Parathyroid adenoma (tissue), 2 donors: ENCODE measurements around the gene HRH2.

Source experiments
- H2AFZ ChIP-seq: fragments of 300-600 bp; sonication (generic); one replicate; pipeline ENCODE4 v1.7.0; 2017; ENCODE audit warnings: antibody characterized with exemption, mild to moderate bottlenecking
- H3K27ac ChIP-seq: fragments of 300-600 bp; sonication (generic); one replicate; pipeline ENCODE4 v1.7.0; 2017
- H3K27me3 ChIP-seq: fragments of 300-600 bp; sonication (generic); one replicate; pipeline ENCODE4 v1.7.0; 2017; ENCODE audit warnings: low read length; ENCODE audit not compliant: control insufficient read depth, insufficient read depth
- H3K36me3 ChIP-seq: fragments of 300-600 bp; sonication (generic); one replicate; pipeline ENCODE4 v1.7.0; 2017; ENCODE audit warnings: low read length; ENCODE audit not compliant: control insufficient read depth, insufficient read depth
- H3K4me1 ChIP-seq: fragments of 300-600 bp; sonication (generic); one replicate; pipeline ENCODE4 v1.7.0; 2017; ENCODE audit warnings: control low read depth
- H3K4me2 ChIP-seq: fragments of 300-600 bp; sonication (generic); one replicate; pipeline ENCODE4 v1.7.0; 2017; ENCODE audit warnings: low read length
- H3K4me3 ChIP-seq: fragments of 300-600 bp; sonication (generic); one replicate; pipeline ENCODE4 v1.7.0; 2017; ENCODE audit warnings: low read depth, low read length
- H3K79me2 ChIP-seq: fragments of 300-600 bp; sonication (generic); one replicate; pipeline ENCODE4 v1.7.0; 2017; ENCODE audit warnings: control low read depth
- H3K9ac ChIP-seq: fragments of 300-600 bp; sonication (generic); one replicate; pipeline ENCODE4 v1.7.0; 2017; ENCODE audit warnings: mild to moderate bottlenecking
- H3K9me3 ChIP-seq: fragments of 300-600 bp; sonication (generic); one replicate; pipeline ENCODE4 v1.7.0; 2017; ENCODE audit warnings: low read length; ENCODE audit not compliant: control insufficient read depth
- CTCF ChIP-seq: fragments of 300-600 bp; sonication (generic); IDR thresholded peaks from one replicate; pipeline ENCODE4 v1.7.0; 2017; ENCODE audit warnings: antibody characterized with exemption, mild to moderate bottlenecking
- donor health status: primary hyperparathyroidism.

Gene HRH2

GRCh38 chr5:175664723-175665122 is 6.9 kb downstream of the HRH2 start:
- no peaks in the 10 kb centered on the region for H3K4me1 ChIP-seq
- H3K27me3 ChIP-seq = no peaks in the 10 kb centered on the region
- no peak for TF ChIP-seq CTCF
- H3K36me3 ChIP-seq = no peaks in the 10 kb centered on the region
- H3K79me2 ChIP-seq = no peaks in the 10 kb centered on the region
- no peak overlapping the region for H2AFZ ChIP-seq
- no peaks in the 10 kb centered on the region for H3K9me3 ChIP-seq
- no peak overlapping the region for H3K4me3 ChIP-seq
- no peak overlapping the region for H3K9ac ChIP-seq
- no peak overlapping the region for H3K4me2 ChIP-seq
- H3K27ac ChIP-seq = no peak overlapping the region

- no peaks in the 10 kb centered on the region for H3K4me1 ChIP-seq
- H3K27ac ChIP-seq = no peak overlapping the region
- no peak overlapping the region for H3K4me2 ChIP-seq
- no peaks in the 10 kb centered on the region for H3K27me3 ChIP-seq
- H3K9me3 ChIP-seq = no peaks in the 10 kb centered on the region
- no peaks in the 10 kb centered on the region for H3K79me2 ChIP-seq
- TF ChIP-seq CTCF = no peak
- H2AFZ ChIP-seq = no peak overlapping the region
- H3K4me3 ChIP-seq = no peak overlapping the region
- no peaks in the 10 kb centered on the region for H3K36me3 ChIP-seq
- H3K9ac ChIP-seq = no peak overlapping the region
These were observed 8.3 kb downstream of the HRH2 start for GRCh38 chr5:175666216-175666615.

GRCh38 chr5:175668006-175668405 is 10.1 kb downstream of the HRH2 start:
- H3K4me1 ChIP-seq = no peaks in the 10 kb centered on the region
- no peak overlapping the region for H3K9ac ChIP-seq
- no peak overlapping the region for H3K4me3 ChIP-seq
- H2AFZ ChIP-seq = no peak overlapping the region
- no peaks in the 10 kb centered on the region for H3K27me3 ChIP-seq
- no peak overlapping the region for H3K27ac ChIP-seq
- no peaks in the 10 kb centered on the region for H3K9me3 ChIP-seq
- no peak overlapping the region for H3K4me2 ChIP-seq
- H3K79me2 ChIP-seq = no peaks in the 10 kb centered on the region
- TF ChIP-seq CTCF = no peak
- no peaks in the 10 kb centered on the region for H3K36me3 ChIP-seq

GRCh38 chr5:175670372-175670771 is 12.5 kb downstream of the HRH2 start:
- Histone ChIP-seq H3K9me3 (no peaks in the 10 kb centered on the region), H3K4me2 (no peak overlapping the region), H3K36me3 (no peaks in the 10 kb centered on the region), H3K79me2 (no peaks in the 10 kb centered on the region), H2AFZ (no peak overlapping the region), H3K27ac (no peak overlapping the region), H3K27me3 (no peaks in the 10 kb centered on the region), H3K4me3 (no peak overlapping the region), H3K4me1 (no peaks in the 10 kb centered on the region), H3K9ac (no peak overlapping the region)
- no peak for TF ChIP-seq CTCF

GRCh38 chr5:175671013-175671412 is 13.1 kb downstream of the HRH2 start:
- Histone ChIP-seq H3K27ac (no peak overlapping the region), H3K9me3 (no peaks in the 10 kb centered on the region), H3K9ac (no peak overlapping the region), H3K4me1 (no peaks in the 10 kb centered on the region), H3K4me2 (no peak overlapping the region), H2AFZ (no peak overlapping the region), H3K4me3 (no peak overlapping the region), H3K36me3 (no peaks in the 10 kb centered on the region), H3K27me3 (no peaks in the 10 kb centered on the region), H3K79me2 (no peaks in the 10 kb centered on the region)
- TF ChIP-seq CTCF = no peak
